OCI-LY1 (cell line): ENCODE measurements around the gene RBM47.

ENCODE experiments used
- H2AFZ ChIP-seq: fragments of 200-600 bp; sonication (generic), shearing (Covaris generic); 2 replicates; pipeline ENCODE4 v1.6.0; 2014; ENCODE audit warnings: antibody characterized with exemption, mild to moderate bottlenecking, low read length
- H3F3A ChIP-seq: fragments of 200-600 bp; sonication (generic), shearing (Covaris generic); 2 replicates; pipeline ENCODE4 v1.6.0; 2014; ENCODE audit warnings: mild to moderate bottlenecking, antibody characterized with exemption, low read length, moderate library complexity; ENCODE audit not compliant: insufficient read depth
- H3K27ac ChIP-seq: fragments of 200-600 bp; sonication (generic); 2 replicates; pipeline ENCODE4 v1.5.1; 2014; ENCODE audit warnings: low read length, mixed run types, mild to moderate bottlenecking, low read depth; ENCODE audit not compliant: poor library complexity, severe bottlenecking
- H3K27me3 ChIP-seq: fragments of 200-600 bp; sonication (generic); 2 replicates; pipeline ENCODE4 v1.6.0; 2014; ENCODE audit warnings: antibody characterized with exemption, mild to moderate bottlenecking, low read length, moderate library complexity; ENCODE audit not compliant: insufficient read depth
- H3K36me3 ChIP-seq: fragments of 200-600 bp; sonication (generic); 2 replicates; pipeline ENCODE4 v1.6.1; 2014; ENCODE audit warnings: mild to moderate bottlenecking, antibody characterized with exemption, low read length, moderate library complexity, mixed read lengths; ENCODE audit not compliant: insufficient read depth
- H3K4me1 ChIP-seq: fragments of 200-600 bp; sonication (generic); 2 replicates; pipeline ENCODE4 v1.5.1; 2014; ENCODE audit warnings: mild to moderate bottlenecking, low read length, moderate library complexity; ENCODE audit not compliant: insufficient read depth, severe bottlenecking
- H3K4me2 ChIP-seq: fragments of 200-600 bp; sonication (generic), shearing (Covaris generic); 2 replicates; pipeline ENCODE4 v1.6.1; 2014; ENCODE audit warnings: low read length
- H3K4me3 ChIP-seq: fragments of 200-600 bp; sonication (generic); 2 replicates; pipeline ENCODE4 v1.5.1; 2014; ENCODE audit warnings: low read length, low read depth, mild to moderate bottlenecking, mixed read lengths; ENCODE audit not compliant: poor library complexity, severe bottlenecking
- H3K79me2 ChIP-seq: fragments of 200-600 bp; shearing (Covaris generic); 2 replicates; pipeline ENCODE4 v1.6.1; 2016; ENCODE audit warnings: mixed run types, low read length, mixed read lengths; ENCODE audit not compliant: insufficient read depth
- H3K9ac ChIP-seq: fragments of 200-600 bp; sonication (generic), shearing (Covaris generic); 2 replicates; pipeline ENCODE4 v1.6.1; 2014; ENCODE audit warnings: mild to moderate bottlenecking, low read length, mixed read lengths
- H3K9me2 ChIP-seq: fragments of 200-600 bp; sonication (generic), shearing (Covaris generic); 2 replicates; pipeline ENCODE4 v1.6.1; 2014; ENCODE audit warnings: low read depth, mild to moderate bottlenecking, low read length, mixed read lengths
- H3K9me3 ChIP-seq: fragments of 200-600 bp; shearing (Covaris generic); 2 replicates; pipeline ENCODE4 v1.6.1; 2014; ENCODE audit warnings: low read length, mixed read lengths
- H4K20me1 ChIP-seq: fragments of 200-600 bp; sonication (generic), shearing (Covaris generic); 2 replicates; pipeline ENCODE4 v1.6.0; 2016; ENCODE audit warnings: mild to moderate bottlenecking, low read length; ENCODE audit not compliant: insufficient read depth
- EZH2 ChIP-seq: fragments of 200-600 bp; sonication (generic), shearing (Covaris generic); IDR thresholded peaks from 2 replicates; pipeline ENCODE4 v1.8.0; 2017; ENCODE audit warnings: borderline replicate concordance, mixed run types, mild to moderate bottlenecking, antibody characterized with exemption, low read length, moderate library complexity, mixed read lengths
- TF ChIP-seq, protein P1 (sequence below): fragments of 200-600 bp; sonication (generic), shearing (Covaris generic); IDR thresholded peaks from 2 replicates; pipeline ENCODE4 v1.5.1; 2017; ENCODE audit warnings: mild to moderate bottlenecking, antibody characterized with exemption, low read length, moderate library complexity, mixed read lengths

RBM47 gene

DNA sequence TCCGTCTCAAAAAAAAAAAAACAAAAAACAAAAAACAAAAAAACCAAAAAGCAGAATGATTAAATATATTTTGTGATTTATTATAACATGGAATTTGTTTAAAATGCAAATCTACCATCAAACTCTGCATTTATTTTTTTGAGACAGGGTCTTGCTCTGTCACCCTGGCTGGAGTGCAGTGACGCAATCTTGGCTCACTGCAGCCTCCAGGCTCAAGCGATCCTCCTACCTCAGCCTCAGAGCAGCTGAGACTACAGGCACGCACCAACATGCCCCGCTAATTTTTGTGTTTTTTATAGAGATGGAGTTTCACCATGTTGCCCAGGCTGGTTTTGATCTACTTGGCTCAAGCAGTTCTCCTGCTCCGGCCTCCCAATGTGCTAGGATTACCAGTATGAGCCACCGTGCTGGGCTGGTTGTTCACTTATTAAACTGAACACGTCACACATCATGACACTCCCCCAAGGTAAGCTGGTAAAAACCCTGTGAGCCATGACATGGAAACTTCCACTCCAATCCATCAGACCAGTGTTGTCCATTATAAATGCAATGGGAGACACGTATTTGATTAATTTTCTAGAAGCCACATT lies 45.7 kb downstream of the RBM47 start:
- H2AFZ ChIP-seq, result no peak overlapping the region
- no peak overlapping the region for H3K4me2 ChIP-seq
- no peaks in the 10 kb centered on the region for H3K79me2 ChIP-seq
- no peaks in the 10 kb centered on the region for H3K36me3 ChIP-seq
- H4K20me1 ChIP-seq, result no peaks in the 10 kb centered on the region
- no peaks in the 10 kb centered on the region for H3K4me1 ChIP-seq
- H3K9me3 ChIP-seq, result no peaks in the 10 kb centered on the region
- H3K9me2 ChIP-seq, result no peaks in the 10 kb centered on the region
- no peaks in the 10 kb centered on the region for H3F3A ChIP-seq
- no peak overlapping the region for H3K27ac ChIP-seq
- TF ChIP-seq, protein P1, sequence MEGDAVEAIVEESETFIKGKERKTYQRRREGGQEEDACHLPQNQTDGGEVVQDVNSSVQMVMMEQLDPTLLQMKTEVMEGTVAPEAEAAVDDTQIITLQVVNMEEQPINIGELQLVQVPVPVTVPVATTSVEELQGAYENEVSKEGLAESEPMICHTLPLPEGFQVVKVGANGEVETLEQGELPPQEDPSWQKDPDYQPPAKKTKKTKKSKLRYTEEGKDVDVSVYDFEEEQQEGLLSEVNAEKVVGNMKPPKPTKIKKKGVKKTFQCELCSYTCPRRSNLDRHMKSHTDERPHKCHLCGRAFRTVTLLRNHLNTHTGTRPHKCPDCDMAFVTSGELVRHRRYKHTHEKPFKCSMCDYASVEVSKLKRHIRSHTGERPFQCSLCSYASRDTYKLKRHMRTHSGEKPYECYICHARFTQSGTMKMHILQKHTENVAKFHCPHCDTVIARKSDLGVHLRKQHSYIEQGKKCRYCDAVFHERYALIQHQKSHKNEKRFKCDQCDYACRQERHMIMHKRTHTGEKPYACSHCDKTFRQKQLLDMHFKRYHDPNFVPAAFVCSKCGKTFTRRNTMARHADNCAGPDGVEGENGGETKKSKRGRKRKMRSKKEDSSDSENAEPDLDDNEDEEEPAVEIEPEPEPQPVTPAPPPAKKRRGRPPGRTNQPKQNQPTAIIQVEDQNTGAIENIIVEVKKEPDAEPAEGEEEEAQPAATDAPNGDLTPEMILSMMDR, result no peak
- no peak overlapping the region for H3K9ac ChIP-seq
- H3K27me3 ChIP-seq, result no peaks in the 10 kb centered on the region
- H3K4me3 ChIP-seq, result no peak overlapping the region

DNA sequence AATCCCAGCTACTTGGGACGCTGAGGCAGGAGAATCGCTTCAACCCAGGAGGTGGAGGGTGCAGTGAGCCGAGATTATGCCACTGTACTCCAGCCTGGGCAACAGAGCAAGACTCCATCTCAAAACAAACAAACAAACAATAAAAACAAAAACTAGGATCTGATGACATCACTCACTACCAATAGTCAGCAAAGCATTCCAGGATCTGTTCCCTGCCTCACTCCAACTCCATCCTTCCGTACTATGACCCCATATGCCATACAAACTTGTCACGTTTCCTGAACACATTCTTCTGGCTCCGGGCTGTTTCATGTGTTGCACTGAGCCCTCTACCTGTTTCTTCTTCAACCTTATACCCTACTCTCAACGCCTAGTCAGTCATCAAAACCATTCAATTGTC lies 47.3 kb downstream of the RBM47 start:
- TF ChIP-seq EZH2, result no peak
- TF ChIP-seq, protein P1, result no peak
- no peaks in the 10 kb centered on the region for H3K4me1 ChIP-seq
- no peak overlapping the region for H3K27ac ChIP-seq
- no peaks in the 10 kb centered on the region for H3K9me3 ChIP-seq
- no peaks in the 10 kb centered on the region for H3K27me3 ChIP-seq
- H3K4me2 ChIP-seq, result no peak overlapping the region
- no peak overlapping the region for H3K9ac ChIP-seq
- no peaks in the 10 kb centered on the region for H3K79me2 ChIP-seq
- H3K4me3 ChIP-seq, result no peak overlapping the region
- H4K20me1 ChIP-seq, result no peaks in the 10 kb centered on the region
- H2AFZ ChIP-seq, result no peak overlapping the region
- H3F3A ChIP-seq, result no peaks in the 10 kb centered on the region
- H3K9me2 ChIP-seq, result no peaks in the 10 kb centered on the region
- no peaks in the 10 kb centered on the region for H3K36me3 ChIP-seq

DNA sequence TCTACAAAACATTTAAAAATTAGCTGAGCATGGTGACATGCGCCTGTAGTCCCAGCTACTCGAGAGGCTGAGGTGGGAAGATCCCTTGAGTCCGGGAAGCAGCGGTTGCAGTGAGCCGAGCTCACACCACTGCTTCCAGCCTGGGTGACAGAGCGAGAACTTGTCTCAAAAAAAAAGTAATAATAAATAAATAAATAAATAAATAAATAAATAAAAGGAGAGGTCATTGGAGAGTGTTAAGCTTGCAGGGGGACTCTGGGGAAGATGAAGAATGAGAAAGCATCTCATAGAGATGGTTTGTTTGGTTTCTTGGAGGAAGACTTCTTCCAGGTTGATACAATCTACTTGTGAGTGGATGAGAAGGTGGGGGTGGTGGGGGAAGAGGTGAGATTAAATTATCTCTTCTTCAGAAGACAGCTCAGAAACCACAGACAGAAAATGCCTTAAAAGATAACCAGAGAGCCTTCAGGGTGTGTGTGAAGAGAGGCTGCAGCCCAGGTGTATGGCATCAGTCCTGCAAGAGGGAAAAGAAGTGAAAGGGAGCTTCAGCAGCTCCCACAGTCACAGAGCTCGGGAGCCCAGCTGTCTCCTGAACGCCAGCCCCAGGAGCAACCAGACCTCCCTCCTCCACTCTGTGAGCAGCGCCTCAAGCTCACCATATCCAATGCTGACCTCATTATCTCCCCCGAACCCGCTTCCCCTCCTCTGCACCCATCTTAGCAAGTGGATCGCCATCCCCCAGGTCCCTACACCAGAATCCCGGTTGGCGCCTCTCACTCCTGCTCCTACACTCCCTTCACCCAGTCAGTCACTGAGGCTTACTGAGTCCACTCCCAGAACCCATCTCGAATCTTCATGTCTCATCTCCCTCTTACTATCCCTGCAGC lies 48.2 kb downstream of the RBM47 start:
- no peaks in the 10 kb centered on the region for H3K79me2 ChIP-seq
- H3K9me2 ChIP-seq, result no peaks in the 10 kb centered on the region
- peaks cover 8% of the 10 kb centered on the region for H3K4me1 ChIP-seq
- no peaks in the 10 kb centered on the region for H3K27me3 ChIP-seq
- no peaks in the 10 kb centered on the region for H4K20me1 ChIP-seq
- H3K4me2 ChIP-seq, result no peak overlapping the region
- no peak overlapping the region for H3K27ac ChIP-seq
- TF ChIP-seq, protein P1, result no peak
- no peak for TF ChIP-seq EZH2
- no peak overlapping the region for H3K9ac ChIP-seq
- no peaks in the 10 kb centered on the region for H3K36me3 ChIP-seq
- H2AFZ ChIP-seq, result no peak overlapping the region
- H3F3A ChIP-seq, result no peaks in the 10 kb centered on the region
- H3K4me3 ChIP-seq, result no peak overlapping the region
- no peaks in the 10 kb centered on the region for H3K9me3 ChIP-seq
